ENCODE data around the gene BBC3.
A peak's percentile ranks its signal among the peaks of the same experiment; 100 is the strongest.

Gene BBC3

DNA sequence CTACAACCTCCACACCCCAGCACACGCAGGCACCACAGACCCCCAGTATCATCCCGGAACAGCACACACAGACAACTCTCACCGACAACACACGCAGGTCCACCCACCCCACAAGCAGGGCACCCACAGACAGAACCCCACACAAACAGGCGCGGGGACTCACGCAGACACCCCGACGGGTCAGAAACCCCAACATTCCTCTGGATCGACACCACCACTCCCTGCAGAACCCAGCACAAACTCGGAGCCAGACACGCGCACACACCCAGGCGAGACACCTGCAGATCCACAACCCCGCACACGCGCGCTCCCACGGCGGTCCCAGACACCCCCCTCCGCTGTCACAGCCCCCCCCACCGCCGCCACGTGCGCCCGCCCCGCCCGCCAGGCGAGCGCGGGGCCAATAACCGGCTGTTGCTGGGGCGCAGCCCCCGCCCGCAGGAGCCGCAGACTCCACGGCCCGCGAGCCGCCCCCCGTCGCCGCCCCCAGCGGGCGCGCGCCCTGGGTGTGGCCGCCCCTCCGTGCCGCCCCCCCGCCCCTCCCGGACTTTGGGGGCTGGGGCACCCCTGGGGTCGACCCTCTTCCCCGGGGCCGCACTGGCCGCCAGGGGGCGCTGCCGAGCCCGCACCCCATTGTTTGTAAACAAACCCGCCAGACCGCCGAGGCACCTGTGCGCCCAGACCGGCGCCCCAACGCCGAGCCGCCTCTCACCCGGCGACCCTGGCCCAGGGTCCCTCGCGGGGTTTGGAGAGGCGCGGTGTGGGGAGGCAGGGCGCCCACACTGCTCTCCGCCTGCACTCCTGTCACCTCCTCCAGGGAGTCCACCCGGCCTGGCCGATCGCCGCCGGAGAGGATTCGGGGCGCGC lies 712 bp downstream of the BBC3 start:
- FAIRE-seq, result no peak

DNA sequence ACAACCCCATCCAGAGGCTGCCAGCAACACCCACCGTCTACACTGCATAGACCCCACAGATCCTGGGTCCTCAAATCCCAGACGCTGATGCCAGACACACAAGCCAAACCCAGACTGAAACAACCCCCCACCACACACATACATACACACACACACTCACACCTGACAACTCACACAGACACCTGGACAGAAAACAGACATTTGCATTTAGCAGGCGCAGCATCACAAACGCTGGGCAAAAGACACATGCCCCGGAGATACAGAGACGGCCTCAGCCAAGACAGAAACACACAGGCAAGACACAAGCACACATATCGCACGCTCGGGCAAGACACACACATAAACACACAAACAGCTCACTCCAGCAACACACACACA lies 1.3 kb downstream of the BBC3 start:
- no peak for FAIRE-seq

DNA sequence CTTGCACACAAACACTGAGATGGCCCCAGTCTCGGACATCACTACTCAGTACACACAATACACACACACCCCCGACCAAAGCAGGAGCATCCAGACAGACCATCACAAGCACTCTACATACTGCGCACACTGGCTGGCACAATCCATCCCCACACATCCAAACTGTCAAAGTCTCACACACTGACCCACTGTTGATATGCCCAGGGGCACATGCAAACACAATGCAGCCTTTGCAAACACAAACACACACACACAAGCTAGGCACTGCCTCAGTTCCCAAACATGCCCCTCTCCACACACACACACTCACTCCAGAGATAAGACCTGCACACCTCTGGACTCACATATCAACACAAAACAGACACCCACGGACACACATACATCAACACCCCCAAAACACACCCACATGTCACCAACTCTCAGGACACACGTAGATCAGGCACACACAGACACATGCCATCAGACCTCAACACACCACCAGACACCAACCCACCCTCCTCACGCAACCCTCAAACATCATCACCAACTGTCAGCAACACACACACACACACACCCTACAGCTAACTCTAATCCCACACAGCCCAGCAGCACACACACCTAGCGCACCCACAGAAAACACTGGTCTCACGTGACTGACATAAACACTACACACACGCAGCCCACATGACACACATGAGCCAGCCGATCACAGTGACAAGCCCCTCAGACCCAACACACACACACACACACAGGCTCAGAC lies 1.9 kb downstream of the BBC3 start:
- no peak for FAIRE-seq

DNA sequence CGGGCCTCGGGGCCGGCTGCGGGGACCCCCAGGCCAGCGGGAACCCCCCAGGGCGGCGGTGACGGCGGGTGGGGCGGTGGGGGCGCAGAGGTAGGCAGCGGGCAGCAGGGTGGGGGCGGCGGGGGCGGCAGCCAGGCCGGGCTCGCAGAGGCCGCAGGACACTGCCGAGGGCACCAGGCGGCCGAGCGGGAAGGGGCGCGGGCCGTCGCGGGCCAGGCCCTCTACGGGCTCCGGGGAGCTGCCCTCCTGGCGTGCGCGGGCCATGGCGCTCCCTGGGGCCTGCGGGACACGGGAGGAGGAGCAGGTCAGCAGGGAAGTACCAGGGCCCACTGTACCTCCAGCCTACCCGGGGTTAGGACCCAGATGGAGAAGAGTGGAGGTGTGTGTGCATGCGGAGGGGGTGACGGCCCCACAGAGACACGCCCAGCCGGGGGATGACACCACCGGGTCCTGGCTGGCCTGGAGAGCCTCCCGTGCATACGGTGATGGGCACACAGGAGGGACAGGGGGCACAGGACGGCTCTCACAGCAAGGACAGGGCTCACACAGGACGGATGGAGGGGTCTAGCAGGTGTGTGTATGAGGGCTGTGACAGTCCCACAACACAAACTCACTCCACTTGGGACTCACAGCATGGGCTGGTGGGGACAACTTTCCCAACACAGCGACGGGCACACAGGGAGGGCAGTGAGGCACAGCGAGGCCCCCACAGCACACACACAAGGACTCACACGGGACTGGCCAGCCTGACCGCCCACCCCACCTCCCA lies 2.6 kb downstream of the BBC3 start:
- no peak for FAIRE-seq

DNA sequence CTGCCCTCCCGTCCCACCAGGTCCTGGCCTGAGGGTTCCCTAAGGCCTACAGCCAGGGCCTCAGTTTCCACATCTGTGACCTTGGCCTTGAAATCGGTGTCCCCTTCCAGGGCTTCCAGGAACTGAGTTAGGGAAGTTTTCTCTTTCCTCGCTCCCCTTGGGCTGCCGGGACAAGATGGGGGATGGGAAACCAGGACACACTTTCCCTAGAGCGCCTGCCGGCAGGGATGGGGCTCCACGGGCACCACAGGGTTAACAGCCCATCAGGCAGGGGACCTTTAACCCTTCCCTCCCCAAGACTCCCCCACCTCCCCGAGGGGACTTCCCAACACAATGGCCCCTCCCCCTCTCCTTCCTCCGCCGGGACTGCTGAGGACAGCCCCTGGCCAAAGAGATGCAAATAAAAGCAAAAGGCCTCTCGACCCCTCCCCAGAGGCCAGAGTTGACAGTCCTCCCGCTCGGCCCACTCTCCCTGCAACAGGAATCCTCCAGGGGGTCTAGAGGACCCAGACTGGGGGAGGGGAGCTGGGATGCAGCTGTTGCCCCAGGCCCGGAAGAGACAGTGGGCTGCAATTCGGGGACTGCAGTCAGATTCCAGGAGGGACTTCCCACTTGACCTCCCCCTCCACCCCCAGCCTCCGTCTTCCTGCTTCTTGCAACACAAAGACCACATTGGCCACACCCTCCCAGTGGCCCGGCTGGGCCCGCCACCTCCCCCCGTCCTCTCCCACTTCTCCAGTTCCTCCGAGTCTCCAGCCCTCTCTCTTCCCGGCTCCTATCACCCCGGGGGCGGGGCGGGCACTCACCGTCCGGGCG lies 3.4 kb downstream of the BBC3 start:
- FAIRE-seq, result no peak

DNA sequence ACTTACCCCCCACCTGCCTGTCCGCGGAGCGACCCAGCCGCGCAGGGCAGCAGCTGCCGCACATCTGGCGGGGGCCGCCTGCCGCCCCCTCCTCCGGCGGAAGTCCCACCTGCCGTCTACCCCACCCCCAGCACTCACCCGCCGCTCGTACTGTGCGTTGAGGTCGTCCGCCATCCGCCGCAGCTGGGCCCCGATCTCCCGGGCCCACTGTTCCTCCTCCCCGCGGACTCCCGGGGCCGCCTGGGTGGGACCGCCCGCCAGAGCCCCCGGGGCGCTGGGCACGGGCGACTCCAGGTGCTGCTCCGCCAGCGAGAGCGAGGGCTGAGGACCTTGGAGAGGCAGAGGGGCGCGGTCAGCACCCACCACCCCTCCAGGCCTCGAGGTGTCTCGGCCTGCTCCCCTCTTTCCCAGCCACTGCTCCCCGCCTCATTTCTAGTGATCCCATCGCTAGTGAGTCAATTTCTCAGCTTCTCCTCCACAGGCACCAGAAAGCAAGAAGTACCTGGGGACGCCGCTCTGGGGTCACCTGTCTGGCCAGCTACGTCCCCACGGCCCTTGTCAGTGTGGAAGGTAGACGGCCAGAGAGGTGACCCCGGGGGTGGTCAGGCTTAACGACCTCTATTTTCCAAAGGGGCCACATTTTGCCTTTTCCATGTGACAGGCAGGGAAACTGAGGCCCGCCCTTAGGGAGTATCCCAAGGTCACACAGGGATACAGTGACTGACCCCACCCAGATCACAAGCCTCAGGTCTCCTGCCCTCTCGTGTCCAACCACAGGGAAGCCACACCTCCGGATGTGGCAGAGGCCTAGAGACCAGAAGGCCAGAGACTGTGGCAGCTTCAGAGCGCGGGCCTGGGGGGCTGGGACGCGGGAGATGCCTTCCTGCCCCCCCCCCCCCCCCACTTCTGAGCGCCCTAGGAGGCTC lies 4.3 kb downstream of the BBC3 start:
- FAIRE-seq, result no peak

DNA sequence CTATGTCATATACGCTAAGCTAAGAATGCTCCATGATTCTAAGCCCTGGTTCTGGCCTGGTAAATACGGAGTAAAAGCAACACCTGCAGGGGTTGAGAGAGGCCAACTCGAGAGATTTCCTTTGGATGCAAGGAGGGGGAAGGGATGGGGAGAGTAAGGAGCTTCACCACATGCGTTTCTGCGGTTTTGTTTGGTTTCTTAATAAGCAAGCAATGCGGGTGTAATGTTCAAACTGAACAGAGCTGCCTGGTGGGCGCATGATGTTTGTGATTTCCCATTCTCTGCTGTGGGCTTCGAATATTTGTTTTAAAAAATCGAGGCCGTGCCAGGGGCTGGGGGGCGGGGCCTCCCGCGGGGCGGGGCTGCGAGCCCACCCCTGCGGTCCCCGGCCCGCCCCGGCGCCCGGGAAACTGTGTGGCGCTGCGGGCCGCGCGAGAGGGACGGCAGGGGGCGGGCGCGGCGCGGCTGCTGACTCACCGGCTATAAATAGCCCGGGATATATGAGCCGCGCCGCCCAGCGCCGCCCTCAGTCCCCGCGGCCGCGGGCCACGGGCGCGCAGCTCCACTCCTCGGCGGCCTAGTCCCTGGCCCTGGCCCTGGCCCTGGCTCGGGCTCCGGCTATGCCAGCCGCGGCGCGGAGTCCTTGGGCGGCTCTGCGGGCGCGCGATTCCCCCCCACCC lies 5.1 kb downstream of the BBC3 start:
- FAIRE-seq, result no peak

DNA sequence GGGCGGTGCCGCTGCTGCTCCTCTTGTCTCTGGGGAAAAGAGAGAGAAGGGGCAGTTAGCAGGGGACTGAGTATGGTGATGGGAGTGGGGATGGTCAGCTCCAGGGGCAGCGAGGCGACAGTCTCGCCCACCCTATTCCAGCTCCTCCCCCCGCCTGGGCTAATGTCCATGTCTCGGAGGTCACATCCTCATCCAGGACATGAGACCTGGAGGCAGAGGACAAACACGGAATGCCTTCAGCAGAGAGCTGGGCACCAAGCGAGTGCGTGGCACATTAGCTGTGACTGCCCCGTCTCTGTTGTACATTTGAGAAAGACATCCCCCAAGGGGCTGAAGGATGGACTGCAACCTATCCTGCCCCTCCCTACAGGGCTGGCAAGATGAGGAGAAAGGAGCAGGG lies 9.1 kb downstream of the BBC3 start:
- no peak for FAIRE-seq

DNA sequence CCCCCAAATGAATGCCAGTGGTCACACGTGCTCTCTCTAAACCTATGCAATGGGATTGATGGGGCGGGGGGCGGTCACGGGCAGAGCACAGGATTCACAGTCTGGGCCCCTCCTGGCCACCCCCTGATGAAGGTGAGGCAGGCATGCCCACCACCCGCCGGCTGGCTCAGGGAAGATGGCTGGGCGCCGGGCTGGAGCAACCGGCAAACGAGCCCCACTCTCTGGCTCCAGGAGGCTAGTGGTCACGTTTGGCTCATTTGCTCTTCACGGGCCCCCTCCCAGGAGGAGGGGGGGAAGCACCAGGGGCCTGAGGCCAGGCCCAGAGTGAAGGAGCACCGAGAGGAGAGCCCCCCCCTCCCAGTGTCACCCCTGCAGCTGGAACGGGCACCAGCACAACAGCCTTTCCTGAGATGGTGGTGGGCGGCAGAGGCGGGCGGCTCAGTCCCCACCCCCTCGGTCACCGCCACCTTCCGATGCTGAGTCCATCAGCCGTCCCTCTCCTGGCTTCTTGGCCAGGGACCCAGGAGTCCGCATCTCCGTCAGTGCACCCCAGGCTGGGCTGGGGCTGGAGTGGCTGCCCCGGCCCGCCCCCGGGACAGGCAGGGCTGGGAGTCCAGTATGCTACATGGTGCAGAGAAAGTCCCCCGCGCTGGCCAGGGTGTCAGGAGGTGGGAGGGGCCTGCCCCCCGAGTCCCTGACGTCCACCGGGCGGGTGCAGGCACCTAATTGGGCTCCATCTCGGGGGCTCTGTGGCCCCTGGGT lies 9.7 kb downstream of the BBC3 start:
- FAIRE-seq, result no peak

DNA sequence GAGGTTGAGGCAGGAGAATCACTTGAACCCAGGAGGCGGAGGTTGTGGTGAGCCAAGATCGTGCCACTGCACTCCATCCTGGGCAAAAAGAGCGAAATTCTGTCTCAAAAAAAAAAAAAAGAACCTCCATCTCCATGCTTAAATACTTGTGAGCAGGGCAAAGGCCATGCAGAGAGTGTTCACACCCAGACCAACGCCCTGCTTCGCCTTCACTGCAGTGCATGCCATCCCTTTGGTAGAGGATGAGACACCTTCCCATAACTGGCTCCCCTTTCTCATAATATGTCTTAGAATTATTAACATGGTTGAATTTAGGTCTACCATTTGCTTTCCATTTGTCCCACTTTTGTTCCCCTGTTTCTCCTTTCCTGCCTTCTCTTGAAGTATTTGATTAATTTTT lies 15.4 kb downstream of the BBC3 start:
- FAIRE-seq, result no peak

DNA sequence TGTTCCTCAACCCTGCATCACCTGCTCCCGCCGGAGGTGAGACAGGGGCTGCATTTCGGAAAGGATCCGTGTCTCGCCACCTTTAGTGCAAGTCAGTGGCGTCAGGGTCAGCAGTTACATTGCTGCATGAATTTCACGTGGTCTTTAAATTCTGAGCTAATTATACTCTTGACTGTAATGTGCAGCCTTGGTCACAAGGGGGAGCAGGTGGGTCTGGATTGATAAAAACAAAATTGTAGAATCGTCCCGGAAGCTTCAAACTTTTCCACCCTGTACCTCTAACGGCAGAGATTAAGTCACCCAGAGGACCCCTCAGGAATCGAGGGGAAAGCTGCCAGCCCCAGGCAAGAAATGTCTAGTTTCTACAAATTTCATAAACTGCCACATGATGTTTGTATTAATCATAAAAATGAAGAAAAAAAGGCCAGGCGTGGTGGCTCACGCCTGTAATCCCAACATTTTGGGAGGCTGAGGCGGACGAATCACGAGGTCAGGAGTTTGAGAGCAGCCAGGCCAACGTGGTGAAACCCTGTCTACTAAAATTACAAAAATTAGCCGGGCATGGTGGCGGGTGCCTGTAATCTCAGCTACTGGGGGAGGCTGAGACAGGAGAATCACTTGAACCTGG lies 20.2 kb downstream of the BBC3 start:
- peak; percentile 93 for FAIRE-seq

DNA sequence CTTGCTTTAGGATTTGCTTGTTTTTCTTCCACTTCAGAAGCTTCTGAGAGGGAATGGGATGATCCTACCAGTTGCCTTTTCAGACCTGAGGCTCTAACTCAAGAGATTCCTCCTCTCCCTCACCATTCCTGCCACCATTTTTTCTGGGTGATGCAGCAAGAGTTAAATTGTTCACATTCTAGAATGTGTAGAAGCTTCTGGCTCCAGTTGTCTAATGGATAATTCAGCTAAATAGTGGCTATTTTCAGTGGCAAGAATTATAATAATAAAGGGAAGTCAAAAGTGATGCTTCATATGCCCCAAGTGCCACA lies 20.9 kb downstream of the BBC3 start:
- no peak for FAIRE-seq

DNA sequence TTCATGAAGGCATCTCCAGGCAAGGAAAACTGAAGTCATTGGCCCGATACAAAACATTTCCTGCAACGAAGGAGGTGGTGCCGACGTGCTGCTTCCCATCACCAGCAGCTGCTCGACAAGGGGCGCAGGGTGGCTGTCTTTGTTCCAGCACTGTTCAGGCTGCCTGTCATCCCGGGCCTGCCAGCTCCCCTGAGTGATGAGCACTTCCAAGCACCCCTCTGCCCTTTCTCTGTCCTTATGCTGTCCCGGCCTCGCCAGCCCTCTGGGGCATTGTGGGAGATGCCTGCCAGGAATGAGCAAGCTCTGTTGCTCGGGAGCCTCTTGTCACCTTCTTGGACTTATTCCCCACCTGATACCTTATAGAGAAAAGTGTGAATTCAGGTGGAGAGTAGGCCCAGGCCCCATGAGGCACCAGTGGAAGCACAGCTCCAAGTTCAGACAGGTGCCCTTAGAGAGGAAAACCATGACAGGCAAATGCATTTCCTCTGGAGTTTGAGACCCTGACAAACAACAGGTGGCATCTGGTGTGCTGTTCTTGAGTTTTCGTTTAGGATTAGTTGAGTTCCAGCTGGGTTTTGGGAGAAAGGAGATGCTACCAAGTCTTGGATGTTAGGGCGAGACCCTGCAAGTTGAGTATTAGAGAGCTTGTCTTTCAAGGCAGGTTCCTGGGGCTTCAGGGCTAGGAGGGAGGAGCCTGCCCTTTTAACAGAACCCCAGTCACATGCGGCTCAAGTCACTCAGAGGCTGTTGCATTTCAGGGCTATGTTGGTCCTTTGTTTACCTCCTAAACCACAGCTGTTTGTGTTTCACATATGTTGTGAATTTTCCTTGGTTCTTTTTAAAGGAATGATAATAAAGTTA lies 21.4 kb downstream of the BBC3 start:
- FAIRE-seq, result no peak

DNA sequence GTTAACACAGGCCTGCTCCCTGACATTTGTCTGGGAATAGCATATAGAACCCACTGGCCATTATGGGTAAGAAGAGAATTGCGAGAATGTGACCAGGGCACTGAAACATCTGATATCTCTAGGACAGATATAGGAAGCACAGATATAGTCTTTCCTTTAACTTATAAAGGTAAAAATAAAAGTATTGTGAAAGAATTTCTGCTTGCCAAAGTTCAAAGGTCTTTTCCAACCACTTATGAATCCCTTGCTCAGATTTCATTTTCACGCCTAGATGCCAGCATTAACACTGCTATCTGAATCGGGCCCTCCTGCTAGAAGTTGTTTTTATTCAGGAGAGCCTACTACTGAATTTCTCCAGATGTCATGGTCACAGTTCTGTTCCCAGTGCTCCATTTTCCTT lies 27.7 kb downstream of the BBC3 start:
- FAIRE-seq, result no peak

DNA sequence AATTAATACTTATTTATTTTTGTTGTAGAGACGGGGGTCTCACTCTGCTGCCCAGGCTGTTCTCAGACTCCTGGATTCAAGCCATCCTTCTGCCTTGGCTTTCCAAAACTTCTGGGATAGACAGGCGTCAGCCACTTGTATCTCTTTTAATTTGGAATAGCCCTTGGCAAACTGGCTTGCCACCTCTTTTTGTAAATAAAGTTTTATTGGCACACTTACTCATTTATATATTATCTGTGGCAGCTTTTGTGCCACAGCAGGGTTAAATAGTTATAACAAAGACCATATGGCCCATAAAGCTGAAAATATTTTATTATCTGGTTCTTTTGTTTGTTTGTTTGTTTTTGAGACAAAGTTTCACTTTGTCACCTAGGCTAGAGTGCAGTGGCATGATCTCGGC lies 30.5 kb downstream of the BBC3 start:
- no peak for FAIRE-seq

DNA sequence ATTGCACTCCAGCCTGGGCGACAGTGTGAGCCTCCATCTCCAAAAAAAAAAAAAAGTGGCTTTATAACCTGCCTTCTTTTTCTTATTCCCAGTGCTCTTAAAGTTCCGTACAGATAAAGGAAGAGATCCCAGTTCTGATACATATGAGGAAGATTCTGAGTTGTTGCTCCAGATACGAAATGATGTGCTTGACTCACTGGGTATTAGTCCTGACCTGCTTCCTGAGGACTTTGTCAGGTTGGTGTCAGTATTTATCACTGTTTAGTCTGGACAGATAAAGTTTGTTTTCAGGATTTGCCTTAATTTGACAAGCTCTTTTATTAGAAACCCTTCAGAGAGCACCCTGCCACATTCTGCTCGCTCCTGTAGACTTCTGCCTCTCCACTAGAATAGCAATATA lies 33.9 kb downstream of the BBC3 start:
- FAIRE-seq, result no peak

DNA sequence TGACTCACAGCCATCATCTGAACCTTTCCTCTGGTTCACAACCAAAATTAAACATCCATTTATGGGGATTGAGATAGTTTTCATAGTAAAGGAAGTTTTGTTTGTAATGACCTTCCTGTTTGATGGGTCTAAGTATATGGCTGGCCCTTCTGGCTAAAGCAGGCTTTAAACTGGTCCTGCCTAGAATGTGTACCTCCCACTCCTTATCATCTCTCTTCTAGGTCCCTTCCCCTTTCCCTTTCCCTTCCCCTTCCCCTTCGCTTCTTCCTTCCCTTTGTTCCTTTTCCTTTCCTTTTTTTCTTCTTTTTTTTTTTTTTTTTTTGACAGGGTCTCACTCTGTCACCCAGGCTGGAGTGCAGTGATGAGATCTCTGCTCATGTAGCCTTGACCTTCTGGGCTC lies 35.6 kb downstream of the BBC3 start:
- FAIRE-seq, result no peak

DNA sequence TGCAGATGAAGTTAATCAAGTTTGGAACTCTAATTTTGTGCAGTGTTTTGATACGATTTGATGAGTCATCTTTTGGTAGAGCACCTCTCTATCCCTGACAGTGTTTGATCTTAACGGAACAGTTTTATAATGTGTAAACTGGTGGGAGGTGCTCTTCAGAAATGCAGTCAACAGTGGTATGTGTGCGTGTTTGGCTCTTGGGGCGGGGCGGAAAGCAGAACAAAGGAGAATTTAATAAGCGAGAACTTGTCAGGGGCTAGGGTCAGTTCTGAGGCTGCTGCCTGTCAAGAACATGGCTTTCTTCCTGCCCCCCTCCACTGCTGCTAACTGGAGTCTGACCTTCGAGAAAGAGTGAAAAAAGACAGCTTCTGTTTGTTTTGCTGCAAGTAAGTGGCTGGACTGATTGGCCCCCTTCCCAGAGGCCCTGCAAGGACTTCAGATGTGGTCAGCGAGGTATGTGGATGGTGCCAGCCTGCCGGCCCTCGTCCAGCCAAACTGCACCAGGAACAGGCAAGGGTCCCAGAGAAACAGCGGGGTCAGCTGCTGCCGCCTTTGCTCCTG lies 40.8 kb downstream of the BBC3 start:
- FAIRE-seq, result no peak
